Subcutaneous adipose tissue (tissue), 4 donors: ENCODE data around the gene BTBD2. TPM values are rescaled to one million over a fixed set of nuclear protein-coding genes. Genes with fewer than 3 reads are reported as not detected.

Source experiments
- CTCF ChIP-seq: fragments of 450-650 bp; IDR thresholded peaks from one replicate; pipeline ENCODE4 v1.5.1; 2016; ENCODE audit warnings: low read depth, mild to moderate bottlenecking, control low read depth, antibody characterized with exemption, moderate library complexity
- total RNA-seq, 4 donors: library from RNA; depleted of rRNA; stranded (reverse); fragments of >200 nt; gene quantifications; one replicate each; pipeline ENCODE4 v1.1.0, GENCODE V29; 2016

The BTBD2 gene
- total RNA-seq, 4 donors from 2014 or later: 39.6 to 76.5 (median 54.3) TPM

GRCh38 chr19:1954532-1954933 is 61.0 kb downstream of the BTBD2 start:
- TF ChIP-seq CTCF: no peak

- TF ChIP-seq CTCF: no peak
These were observed 61.9 kb downstream of the BTBD2 start for GRCh38 chr19:1953441-1954094.

GRCh38 chr19:1953037-1953436 is 62.5 kb downstream of the BTBD2 start:
- no peak for TF ChIP-seq CTCF

GRCh38 chr19:1952635-1953034 is 62.9 kb downstream of the BTBD2 start:
- TF ChIP-seq CTCF: no peak

GRCh38 chr19:1950640-1951039 is 64.9 kb downstream of the BTBD2 start:
- no peak for TF ChIP-seq CTCF

- no peak for TF ChIP-seq CTCF
These were observed 66.0 kb downstream of the BTBD2 start for GRCh38 chr19:1949304-1950101.

GRCh38 chr19:1947651-1948209 is 67.8 kb downstream of the BTBD2 start:
- TF ChIP-seq CTCF: no peak
